PC-3 (cell line): Measurements from ENCODE around the gene DND1. TPM values are rescaled to one million over a fixed set of nuclear protein-coding genes. Genes with fewer than 3 reads are reported as not detected.

ENCODE experiments used
- ATAC-seq: fragments of 200-7000 bp; cut with Tn5 transposase; 2 replicates; pipeline ENCODE4 v1.9.1; 2020; ENCODE audit warnings: mild to moderate bottlenecking, moderate library complexity
- BruUV-seq: library from RNA; stranded (reverse); fragments of 400-500 nt; replicated peaks from 2 replicates; lab custom pipeline; 2021; lab: Mats Ljungman, UMichigan
- CTCF ChIA-PET: fragments of 300-600 bp; sonication (Branson Sonifier 250); formaldehyde crosslinking; loops from one replicate; lab custom pipeline; 2022; ENCODE audit warnings: antibody characterized with exemption; lab: Charles Lee
- POLR2A ChIA-PET: fragments of 300-600 bp; sonication (Branson Sonifier 250); formaldehyde crosslinking; loops from one replicate; lab custom pipeline; 2022; ENCODE audit warnings: antibody characterized with exemption; ENCODE audit not compliant: unreplicated experiment; lab: Charles Lee
- DNase-seq: peaks from one replicate; pipeline ENCODE4 v3.0.0-alpha.2; 2015
- H2AFZ ChIP-seq: fragments of 300-600 bp; sonication (generic); 2 replicates; pipeline ENCODE4 v1.6.0; 2016; ENCODE audit warnings: antibody characterized with exemption, low read length
- H3F3A ChIP-seq: fragments of 300-600 bp; sonication (generic); one replicate; pipeline ENCODE4 v1.6.0; 2017; ENCODE audit warnings: antibody characterized with exemption, low read length, control low read depth, mild to moderate bottlenecking; ENCODE audit not compliant: unreplicated experiment
- H3K27ac ChIP-seq: fragments of 300-600 bp; sonication (generic); 2 replicates; pipeline ENCODE4 v1.5.1; 2016; ENCODE audit warnings: mild to moderate bottlenecking, low read length
- H3K27me3 ChIP-seq: fragments of 300-600 bp; sonication (generic); 2 replicates; pipeline ENCODE4 v1.6.1; 2016; ENCODE audit warnings: low read length, mixed read lengths
- H3K36me3 ChIP-seq: fragments of 300-600 bp; sonication (generic); 2 replicates; pipeline ENCODE4 v1.6.1; 2016; ENCODE audit warnings: low read depth, mixed run types, low read length, mixed read lengths
- H3K4me1 ChIP-seq: fragments of 300-600 bp; sonication (generic); 2 replicates; pipeline ENCODE4 v1.5.1; 2016; ENCODE audit warnings: low read length; ENCODE audit not compliant: insufficient read depth
- H3K4me2 ChIP-seq: fragments of 300-600 bp; sonication (generic); 2 replicates; pipeline ENCODE4 v1.6.0; 2016; ENCODE audit warnings: low read length
- H3K4me3 ChIP-seq: fragments of 300-600 bp; sonication (generic); 2 replicates; pipeline ENCODE4 v1.5.1; 2016; ENCODE audit warnings: mild to moderate bottlenecking, low read length, mixed read lengths
- H3K79me2 ChIP-seq: fragments of 300-600 bp; sonication (generic); 2 replicates; pipeline ENCODE4 v1.6.1; 2017; ENCODE audit warnings: low read length, mixed read lengths
- H3K9ac ChIP-seq: fragments of 300-600 bp; sonication (generic); 2 replicates; pipeline ENCODE4 v1.6.0; 2016; ENCODE audit warnings: mild to moderate bottlenecking, low read length
- H3K9me2 ChIP-seq: fragments of 300-600 bp; sonication (generic); replicated peaks from 2 replicates; pipeline ENCODE4 v1.6.1; 2016; ENCODE audit warnings: mixed run types, low read length, mixed read lengths
- H3K9me3 ChIP-seq: fragments of 300-600 bp; sonication (generic); 2 replicates; pipeline ENCODE4 v1.6.1; 2016; ENCODE audit warnings: low read length, mixed read lengths
- H4K20me1 ChIP-seq: fragments of 300-600 bp; sonication (generic); 2 replicates; pipeline ENCODE4 v1.6.1; 2016; ENCODE audit warnings: low read length, mixed read lengths
- CTCF ChIP-seq: fragments of 300-600 bp; sonication (generic); conservative IDR thresholded peaks from 2 replicates; pipeline ENCODE4 v1.5.1; 2017; ENCODE audit warnings: antibody characterized with exemption, low read depth, mild to moderate bottlenecking, low read length
- EZH2 ChIP-seq: fragments of 300-600 bp; sonication (generic); IDR thresholded peaks from one replicate; pipeline ENCODE4 v1.6.1; 2017; ENCODE audit warnings: antibody characterized with exemption, mild to moderate bottlenecking, low read length; ENCODE audit not compliant: unreplicated experiment
- EZH2phosphoT487 ChIP-seq: fragments of 300-600 bp; sonication (generic); IDR thresholded peaks from 2 replicates; pipeline ENCODE4 v1.6.1; 2018; ENCODE audit warnings: mild to moderate bottlenecking, antibody characterized with exemption, low read length, borderline replicate concordance
- intact Hi-C: fragments of 100-400 bp; cut with micrococcal nuclease; formaldehyde crosslinking; loops from 2 replicates; pipeline ENCODE4 v1.9.0; 2023
- total RNA-seq: library from RNA; depleted of rRNA; stranded (reverse); fragments of >200 nt; gene quantifications from 2 replicates; pipeline ENCODE4 v1.2.3, GENCODE V29; 2014

The DND1 gene
- total RNA-seq, 1 experiment from 2014 or later, result 1.1 TPM

- BruUV-seq, result TSS peak; percentile 75
- peak within 1 kb of the TSS; percentile 77 for H3K9ac ChIP-seq
- H2AFZ ChIP-seq, result peak within 1 kb of the TSS; percentile 72
- peaks cover 19% of the 10 kb centered on the region for H3K79me2 ChIP-seq
- no peaks in the 10 kb centered on the region for H3K9me2 ChIP-seq
- H3K27me3 ChIP-seq, result no peaks in the 10 kb centered on the region
- DNase-seq, result peak; percentile 94
- H3K4me1 ChIP-seq, result peaks cover 6% of the 10 kb centered on the region
- CTCF ChIA-PET, result interaction anchor here (0.6 to 0.7 kb wide), 2 partner anchors 20 to 885 kb away, joined by 3 to 6 read pairs; no protein-coding TSS in a partner anchor
- H3K4me3 ChIP-seq, result peak within 1 kb of the TSS; percentile 90
- H3K4me2 ChIP-seq, result peak within 1 kb of the TSS; percentile 88
- TF ChIP-seq EZH2 (no peak), CTCF (no peak), EZH2phosphoT487 (no peak)
- intact Hi-C loops, result no loop called here
- no peaks in the 10 kb centered on the region for H3F3A ChIP-seq
- H3K27ac ChIP-seq, result no peak within 1 kb of the TSS
- no peaks in the 10 kb centered on the region for H4K20me1 ChIP-seq
- H3K9me3 ChIP-seq, result no peaks in the 10 kb centered on the region
- peaks cover 50% of the 10 kb centered on the region for H3K36me3 ChIP-seq
- POLR2A ChIA-PET, result interaction anchor here (0.6 to 1.0 kb wide), 6 partner anchors 9 to 192 kb away, joined by 3 to 20 read pairs (median 6); partner anchors contain the start of genes HARS1, HARS2, IK and NDUFA2
- ATAC-seq, result peak; percentile 99
These were observed 27.1 kb upstream of the DND1 start, which contains the start of gene ZMAT2 for GRCh38 chr5:140700177-140701144. TSS of gene ZMAT2 (plus strand) at chr5:140700447. CDS start at chr5:140700461, 14 bp downstream.

- ATAC-seq (no peak), DNase-seq (no peak)
- Histone ChIP-seq H3K9ac (no peak overlapping the region), H3K79me2 (peaks cover 44% of the 10 kb centered on the region), H3K27me3 (no peaks in the 10 kb centered on the region), H3K27ac (no peak overlapping the region), H3K4me2 (no peak overlapping the region), H3K4me1 (peaks cover 9% of the 10 kb centered on the region), H3K9me2 (no peaks in the 10 kb centered on the region), H3K4me3 (no peak overlapping the region), H2AFZ (no peak overlapping the region), H3K9me3 (no peaks in the 10 kb centered on the region), H3K36me3 (peaks cover 35% of the 10 kb centered on the region), H3F3A (no peaks in the 10 kb centered on the region), H4K20me1 (no peaks in the 10 kb centered on the region)
- CTCF ChIA-PET, result no interaction called here
- TF ChIP-seq EZH2 (no peak), CTCF (no peak), EZH2phosphoT487 (no peak)
- POLR2A ChIA-PET, result interaction anchor here (0.6 kb wide), 1 partner anchor 14 kb away, joined by 10 read pairs; no protein-coding TSS in a partner anchor
- intact Hi-C loops, result no loop called here
- no TSS peak for BruUV-seq
These were observed 23.6 kb upstream of the DND1 start for GRCh38 chr5:140696891-140697492.
